Fibroblast of mammary gland (primary cell): ENCODE results near the gene OVOL2.

ENCODE experiments used
- DNase-seq: peaks from one replicate; pipeline ENCODE4 v3.0.0-alpha.2; 2010; ENCODE audit warnings: low read depth
- H3K4me3 ChIP-seq: 2 replicates; pipeline ENCODE4 v1.5.1; 2011; ENCODE audit warnings: low read depth, mild to moderate bottlenecking, low read length, moderate library complexity; ENCODE audit not compliant: control insufficient read depth
- CTCF ChIP-seq: conservative IDR thresholded peaks from 2 replicates; pipeline ENCODE4 v1.5.1; 2011; ENCODE audit warnings: low read depth, low read length, inconsistent platforms; ENCODE audit not compliant: control insufficient read depth, insufficient read depth

Gene OVOL2

GRCh38 chr20:18018100-18018499, 39.6 kb downstream of the OVOL2 start:
- DNase-seq, result no peak
- H3K4me3 ChIP-seq, result no peak overlapping the region
- no peak for TF ChIP-seq CTCF

- no peak for DNase-seq
- no peak for TF ChIP-seq CTCF
- H3K4me3 ChIP-seq, result no peak overlapping the region
Measured at GRCh38 chr20:18016772-18017171, 40.9 kb downstream of the OVOL2 start.

DNA sequence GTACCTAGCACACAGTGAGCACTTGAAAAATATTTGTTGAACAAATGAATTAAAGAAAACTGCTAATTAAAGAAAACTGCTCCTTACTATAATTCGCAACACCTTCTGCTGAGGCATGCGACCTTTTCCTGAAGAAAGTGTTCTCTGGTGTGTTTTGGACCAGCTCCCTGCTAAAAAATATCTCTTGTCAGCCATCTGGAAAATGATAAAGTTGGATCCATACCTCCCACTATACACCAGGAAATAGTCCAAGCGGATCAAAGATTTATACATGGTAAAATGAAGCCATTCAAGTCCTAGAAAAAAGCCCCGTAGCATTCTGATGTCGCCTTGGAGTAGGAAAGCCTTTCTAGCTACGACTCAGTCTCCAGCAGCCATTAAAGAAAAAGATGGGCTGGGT, 43.3 kb downstream of the OVOL2 start:
- H3K4me3 ChIP-seq, result no peak overlapping the region
- no peak for DNase-seq
- TF ChIP-seq CTCF, result no peak

DNA sequence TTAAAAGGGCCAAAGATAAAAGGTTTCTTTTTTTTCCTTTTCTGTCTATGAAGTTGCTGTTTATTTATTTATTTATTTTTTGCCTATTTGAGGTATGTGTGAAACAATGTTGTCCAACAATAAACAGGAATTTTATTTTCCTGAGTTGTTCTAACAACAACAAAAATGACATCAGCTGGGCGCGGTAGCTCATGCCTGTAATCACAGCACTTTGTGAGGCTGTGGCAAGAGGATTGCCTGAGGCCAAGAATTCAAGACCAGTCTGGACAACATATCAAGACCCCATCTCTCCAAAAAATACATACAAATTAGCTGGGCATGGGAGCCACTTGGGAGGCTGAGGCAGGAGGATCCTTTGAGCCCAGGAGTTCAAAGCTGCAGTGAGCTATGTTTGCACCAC, 44.8 kb downstream of the OVOL2 start:
- DNase-seq, result no peak
- H3K4me3 ChIP-seq, result no peak overlapping the region
- no peak for TF ChIP-seq CTCF

DNA sequence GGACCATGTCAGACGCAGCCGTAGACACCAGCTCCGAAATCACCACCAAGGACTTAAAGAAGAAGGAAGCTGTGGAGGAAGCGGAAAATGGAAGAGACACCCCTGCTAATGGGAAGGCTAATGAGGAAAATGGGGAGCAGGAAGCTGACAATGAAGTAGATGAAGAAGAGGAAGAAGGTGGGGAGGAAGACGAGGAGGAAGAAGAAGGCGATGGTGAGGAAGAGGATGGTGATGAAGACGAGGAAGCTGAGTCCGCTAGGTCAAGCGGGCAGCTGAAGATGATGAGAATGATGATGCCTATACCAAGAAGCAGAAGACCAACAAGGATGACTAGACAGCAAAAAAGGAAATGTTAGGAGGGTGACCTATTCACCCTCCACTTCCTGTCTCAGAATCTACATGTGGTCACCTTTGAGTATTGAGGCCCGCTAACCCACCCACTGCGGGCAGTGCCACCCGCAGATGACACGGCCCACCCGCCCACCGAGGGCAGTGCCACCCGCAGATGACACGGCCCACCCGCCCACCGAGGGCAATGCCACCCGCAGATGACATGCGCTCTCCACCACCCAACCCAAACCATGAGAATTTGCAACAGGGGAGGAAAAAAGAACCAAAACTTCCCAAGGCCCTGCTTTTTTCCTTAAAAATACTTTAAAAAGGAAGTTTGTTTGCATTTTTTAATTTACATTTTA, 45.6 kb downstream of the OVOL2 start:
- no peak overlapping the region for H3K4me3 ChIP-seq
- TF ChIP-seq CTCF, result no peak
- no peak for DNase-seq

- DNase-seq, result no peak
- TF ChIP-seq CTCF, result no peak
- no peak overlapping the region for H3K4me3 ChIP-seq
Measured at GRCh38 chr20:18011482-18011881, 46.2 kb downstream of the OVOL2 start.

GRCh38 chr20:18009116-18009515, 48.6 kb downstream of the OVOL2 start:
- no peak for DNase-seq
- H3K4me3 ChIP-seq, result no peak overlapping the region
- no peak for TF ChIP-seq CTCF
